SJSA1 (cell line): ENCODE data around the gene FAM210B. TPM values are rescaled to one million over a fixed set of nuclear protein-coding genes. Genes with fewer than 3 reads are reported as not detected.
A peak's percentile ranks its signal among the peaks of the same experiment; 100 is the strongest.

Experiments used
- DNase-seq, 2 experiments: peaks; one replicate each; pipeline ENCODE4 v3.0.0-alpha.2; 2015 to 2020; ENCODE audit warnings: low spot score in 2 of 2, low read depth in 1 of 2
- H3K27ac ChIP-seq: fragments of 250-450 bp; sonication (Bioruptor Pico); 2 replicates; pipeline ENCODE4 v1.5.1; 2020; ENCODE audit warnings: mild to moderate bottlenecking, moderate library complexity
- H3K27me3 ChIP-seq: fragments of 250-450 bp; sonication (Bioruptor Pico); replicated peaks from 2 replicates; pipeline ENCODE4 v1.5.1; 2020; ENCODE audit warnings: mild to moderate bottlenecking, moderate library complexity
- H3K36me3 ChIP-seq: fragments of 250-450 bp; sonication (Bioruptor Pico); 2 replicates; pipeline ENCODE4 v1.5.1; 2020; ENCODE audit warnings: mild to moderate bottlenecking
- H3K4me1 ChIP-seq: fragments of 250-450 bp; sonication (Bioruptor Pico); replicated peaks from 2 replicates; pipeline ENCODE4 v1.6.1; 2021; ENCODE audit warnings: mild to moderate bottlenecking
- H3K4me3 ChIP-seq: fragments of 250-450 bp; sonication (Bioruptor Pico); 2 replicates; pipeline ENCODE4 v1.5.1; 2020; ENCODE audit warnings: mild to moderate bottlenecking
- H3K9me3 ChIP-seq: fragments of 250-450 bp; sonication (Bioruptor Pico); replicated peaks from 2 replicates; pipeline ENCODE4 v1.5.1; 2020; ENCODE audit warnings: mild to moderate bottlenecking
- total RNA-seq: library from RNA; depleted of rRNA; stranded (reverse); fragments of >200 nt; shearing (Covaris generic); gene quantifications from 2 replicates; pipeline ENCODE4 v1.2.3, GENCODE V29; 2014

The FAM210B gene
- total RNA-seq, 1 experiment from 2014 or later: 22.4 TPM

DNA sequence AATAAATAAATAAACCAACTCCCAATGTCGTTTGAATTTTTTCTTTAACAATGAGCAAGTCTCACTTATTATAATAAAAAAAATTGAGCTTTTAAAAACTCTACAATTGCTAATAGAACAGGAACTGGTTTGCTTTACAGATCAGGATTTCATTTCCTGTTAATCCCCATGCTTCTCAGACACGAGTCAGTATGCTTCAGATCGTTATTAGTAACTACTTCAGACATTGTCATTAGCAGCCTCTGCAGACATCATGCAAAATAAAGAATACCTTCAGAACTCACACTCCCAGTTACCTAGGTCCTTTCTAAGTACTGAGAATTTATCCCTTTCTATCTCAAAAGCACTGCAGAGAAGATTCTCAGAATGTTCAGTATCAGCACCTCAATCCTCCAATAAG lies 10.0 kb upstream of the FAM210B start:
- H3K27me3 ChIP-seq: no peaks in the 10 kb centered on the region
- no peaks in the 10 kb centered on the region; the same call in 1 of the 2 replicates for H3K9me3 ChIP-seq
- no peaks in the 10 kb centered on the region for H3K36me3 ChIP-seq
- H3K27ac ChIP-seq: no peak overlapping the region
- no peak overlapping the region for H3K4me3 ChIP-seq
- H3K4me1 ChIP-seq: no peaks in the 10 kb centered on the region
- DNase-seq: no peak

GRCh38 chr20:56350842-56351241 lies 7.9 kb upstream of the FAM210B start:
- Histone ChIP-seq H3K4me1 (no peaks in the 10 kb centered on the region), H3K36me3 (no peaks in the 10 kb centered on the region), H3K27me3 (no peaks in the 10 kb centered on the region; the same call in 1 of the 2 replicates), H3K27ac (no peak overlapping the region), H3K9me3 (no peaks in the 10 kb centered on the region; the same call in 1 of the 2 replicates), H3K4me3 (no peak overlapping the region)
- DNase-seq: no peak

DNA sequence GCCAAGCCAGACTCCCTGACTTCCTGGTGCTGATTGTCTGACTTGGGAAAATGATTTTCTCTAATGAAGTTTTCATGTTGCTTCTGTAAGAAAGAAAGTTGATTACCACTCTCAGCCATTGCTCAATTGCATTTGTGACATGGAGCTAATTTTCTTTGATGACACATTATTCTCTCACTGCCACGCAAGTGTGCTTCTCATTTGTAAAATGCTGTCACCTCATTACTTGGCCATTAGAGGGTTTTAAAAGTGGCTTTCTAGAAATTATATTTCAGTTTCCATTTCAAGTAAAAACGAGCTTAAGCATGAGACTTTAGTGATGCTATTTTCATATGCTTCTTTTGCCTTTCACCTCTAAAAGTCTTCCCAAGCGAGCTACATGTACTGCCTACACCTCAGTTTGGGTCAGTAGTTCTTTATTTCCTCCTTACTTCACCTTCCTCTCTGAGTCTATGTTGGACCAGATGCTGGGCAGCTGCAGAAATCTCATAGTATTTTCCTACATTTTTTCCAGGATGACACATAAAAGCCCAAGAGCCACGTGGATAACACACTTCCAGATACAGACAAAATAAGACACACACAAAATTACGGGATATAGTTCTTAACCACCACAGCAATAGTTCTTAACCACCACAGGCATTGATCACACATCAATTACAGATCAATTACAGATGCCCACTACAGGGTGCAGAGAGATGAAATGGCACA lies 6.3 kb upstream of the FAM210B start:
- Histone ChIP-seq H3K9me3 (no peaks in the 10 kb centered on the region; the same call in 1 of the 2 replicates), H3K4me3 (no peak overlapping the region), H3K27me3 (no peaks in the 10 kb centered on the region; the same call in 1 of the 2 replicates), H3K36me3 (no peaks in the 10 kb centered on the region), H3K4me1 (no peaks in the 10 kb centered on the region), H3K27ac (no peak overlapping the region)
- no peak for DNase-seq

- no peak for DNase-seq
- H3K4me3 ChIP-seq: no peak overlapping the region
- H3K36me3 ChIP-seq: no peaks in the 10 kb centered on the region
- peaks cover 2% of the 10 kb centered on the region for H3K4me1 ChIP-seq
- H3K27ac ChIP-seq: no peak overlapping the region
- no peaks in the 10 kb centered on the region; the same call in 1 of the 2 replicates for H3K9me3 ChIP-seq
- no peaks in the 10 kb centered on the region; the same call in 1 of the 2 replicates for H3K27me3 ChIP-seq
Observed at GRCh38 chr20:56353356-56353755, 5.4 kb upstream of the FAM210B start.

GRCh38 chr20:56358070-56358469 lies 704 bp upstream of the FAM210B start:
- no peaks in the 10 kb centered on the region for H3K9me3 ChIP-seq
- H3K27me3 ChIP-seq: no peaks in the 10 kb centered on the region; the same call in 1 of the 2 replicates
- DNase-seq: no peak
- peaks cover 7% of the 10 kb centered on the region; the same call in 1 of the 2 replicates for H3K36me3 ChIP-seq
- no peak overlapping the region; the same call in 1 of the 2 replicates for H3K4me3 ChIP-seq
- no peak overlapping the region for H3K27ac ChIP-seq
- peaks cover 16% of the 10 kb centered on the region for H3K4me1 ChIP-seq

GRCh38 chr20:56359212-56360132 lies 698 bp downstream of the FAM210B start:
- DNase-seq: peak; percentile 59 to 65
- no peaks in the 10 kb centered on the region; the same call in 1 of the 2 replicates for H3K27me3 ChIP-seq
- H3K27ac ChIP-seq: peak overlapping the region; percentile 13; the same call in 1 of the 2 replicates
- H3K9me3 ChIP-seq: no peaks in the 10 kb centered on the region
- peaks cover 7% of the 10 kb centered on the region; the same call in 1 of the 2 replicates for H3K36me3 ChIP-seq
- peaks cover 16% of the 10 kb centered on the region for H3K4me1 ChIP-seq
- H3K4me3 ChIP-seq: peak overlapping the region; percentile 77

- H3K27ac ChIP-seq: no peak overlapping the region; the same call in 1 of the 2 replicates
- peak overlapping the region; percentile 77 for H3K4me3 ChIP-seq
- H3K36me3 ChIP-seq: peaks cover 7% of the 10 kb centered on the region; the same call in 1 of the 2 replicates
- DNase-seq: no peak
- no peaks in the 10 kb centered on the region; the same call in 1 of the 2 replicates for H3K27me3 ChIP-seq
- peaks cover 16% of the 10 kb centered on the region for H3K4me1 ChIP-seq
- H3K9me3 ChIP-seq: no peaks in the 10 kb centered on the region
Observed at GRCh38 chr20:56360133-56360907, 1.5 kb downstream of the FAM210B start.

- H3K27me3 ChIP-seq: no peaks in the 10 kb centered on the region; the same call in 1 of the 2 replicates
- no peaks in the 10 kb centered on the region for H3K9me3 ChIP-seq
- H3K4me1 ChIP-seq: peaks cover 16% of the 10 kb centered on the region
- H3K36me3 ChIP-seq: peaks cover 7% of the 10 kb centered on the region; the same call in 1 of the 2 replicates
- no peak for DNase-seq
- H3K4me3 ChIP-seq: no peak overlapping the region
- H3K27ac ChIP-seq: no peak overlapping the region
Observed at GRCh38 chr20:56360908-56361205, 2.1 kb downstream of the FAM210B start.

DNA sequence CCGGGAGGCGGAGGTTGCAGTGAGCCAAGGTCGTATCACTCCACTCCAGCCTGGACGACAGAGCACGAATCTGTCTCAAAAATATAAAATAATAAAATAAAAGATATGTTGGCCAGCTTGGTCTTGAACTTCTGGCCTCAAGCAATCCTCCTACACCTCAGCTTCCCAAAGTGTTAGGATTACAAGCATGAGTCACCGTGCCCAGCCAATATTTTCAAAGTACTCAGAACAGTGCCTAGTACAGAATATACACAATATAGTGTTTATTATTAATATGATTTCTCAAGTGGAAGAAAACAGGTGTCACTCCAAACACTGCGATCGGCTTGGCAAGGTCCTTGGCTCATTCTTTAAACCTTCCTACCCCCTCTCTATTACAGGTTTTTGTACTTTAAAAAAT lies 3.1 kb downstream of the FAM210B start:
- Histone ChIP-seq H3K27ac (no peak overlapping the region), H3K4me3 (no peak overlapping the region), H3K27me3 (no peaks in the 10 kb centered on the region), H3K36me3 (peaks cover 12% of the 10 kb centered on the region), H3K9me3 (no peaks in the 10 kb centered on the region), H3K4me1 (peaks cover 16% of the 10 kb centered on the region)
- no peak for DNase-seq

DNA sequence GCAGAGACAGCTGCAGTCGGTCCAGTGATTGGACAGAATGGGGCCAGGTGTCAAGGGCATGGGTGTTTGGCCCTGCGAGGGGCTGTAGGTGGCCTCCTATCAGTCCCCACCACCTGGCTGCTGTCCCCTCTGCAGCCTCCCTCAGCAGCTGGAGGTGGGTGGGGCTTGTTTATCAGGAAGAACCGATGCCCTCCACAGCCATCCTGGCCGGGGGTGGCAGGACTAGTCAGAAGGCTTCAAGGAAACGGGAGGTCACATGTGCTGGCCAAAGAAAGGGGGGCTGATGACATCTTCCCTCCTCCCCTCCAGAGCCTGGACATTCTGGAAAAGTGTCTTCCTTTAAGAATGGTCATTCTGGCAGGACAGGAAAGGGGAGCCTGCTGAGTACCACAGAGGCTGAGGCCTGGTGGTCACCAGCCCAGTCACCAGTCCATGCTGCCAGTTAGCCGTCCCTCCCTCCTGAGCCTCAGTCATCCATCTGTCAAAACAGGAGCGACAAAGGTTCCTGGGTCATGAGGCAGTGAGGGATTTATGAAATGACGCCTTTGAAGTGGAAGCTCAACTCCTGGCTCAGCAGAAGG lies 4.1 kb downstream of the FAM210B start:
- DNase-seq: no peak
- Histone ChIP-seq H3K36me3 (peaks cover 12% of the 10 kb centered on the region), H3K27ac (no peak overlapping the region), H3K9me3 (no peaks in the 10 kb centered on the region), H3K4me1 (peaks cover 16% of the 10 kb centered on the region), H3K27me3 (no peaks in the 10 kb centered on the region), H3K4me3 (no peak overlapping the region)

GRCh38 chr20:56363491-56363890 lies 4.7 kb downstream of the FAM210B start:
- Histone ChIP-seq H3K9me3 (0 out of 2 replicates have a peak, but pooled peaks cover under 1% of the 10 kb centered on the region), H3K27me3 (no peaks in the 10 kb centered on the region), H3K4me1 (peaks cover 12% of the 10 kb centered on the region), H3K4me3 (no peak overlapping the region), H3K27ac (no peak overlapping the region), H3K36me3 (peaks cover 14% of the 10 kb centered on the region)
- DNase-seq: no peak

DNA sequence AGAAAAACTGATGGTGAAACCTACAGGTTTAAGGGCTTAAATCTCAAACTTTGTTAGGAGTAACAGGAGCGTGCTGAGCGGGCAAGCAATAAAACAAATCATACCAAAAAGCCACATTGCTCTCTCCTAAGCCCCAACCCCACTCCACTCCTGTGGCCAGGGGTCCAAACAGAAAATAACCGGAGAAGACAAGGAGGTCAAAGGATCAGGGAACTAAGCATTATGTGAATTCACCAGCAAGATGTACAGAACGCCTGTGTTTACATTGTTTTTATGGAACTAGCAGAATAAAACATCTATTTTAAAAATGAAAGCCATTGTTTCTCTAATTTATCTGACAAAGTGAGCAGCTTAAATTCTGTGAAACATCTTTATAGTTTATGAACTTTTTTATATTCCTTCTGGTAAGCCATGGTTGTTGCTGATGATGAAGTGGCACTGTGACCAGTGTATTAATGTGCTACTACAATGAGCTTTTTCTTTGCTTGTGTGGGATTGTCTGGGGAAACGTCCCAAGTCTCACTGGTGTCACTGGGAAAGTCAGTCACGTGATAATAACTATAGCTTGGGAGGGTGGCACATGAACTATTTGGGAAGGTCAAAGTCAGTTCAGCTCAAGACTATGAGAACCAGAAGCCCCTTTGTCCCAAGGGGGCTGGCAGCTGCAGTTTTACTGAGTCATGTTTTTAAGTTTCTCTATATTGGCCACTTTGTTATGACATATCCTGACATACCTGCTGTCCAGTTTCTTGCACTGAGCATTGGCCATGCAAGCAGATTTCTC lies 9.8 kb downstream of the FAM210B start:
- Histone ChIP-seq H3K4me3 (no peak overlapping the region), H3K4me1 (no peaks in the 10 kb centered on the region), H3K27ac (no peak overlapping the region), H3K27me3 (no peaks in the 10 kb centered on the region), H3K36me3 (peaks cover 57% of the 10 kb centered on the region), H3K9me3 (0 out of 2 replicates have a peak, but pooled peaks cover 3% of the 10 kb centered on the region)
- DNase-seq: no peak
